ENCODE data around the gene ZNF804B. TPM values are rescaled to one million over a fixed set of nuclear protein-coding genes. Genes with fewer than 3 reads are reported as not detected.

ZNF804B gene
- total RNA-seq, 1 donor from 2014 or later, result not detected

DNA sequence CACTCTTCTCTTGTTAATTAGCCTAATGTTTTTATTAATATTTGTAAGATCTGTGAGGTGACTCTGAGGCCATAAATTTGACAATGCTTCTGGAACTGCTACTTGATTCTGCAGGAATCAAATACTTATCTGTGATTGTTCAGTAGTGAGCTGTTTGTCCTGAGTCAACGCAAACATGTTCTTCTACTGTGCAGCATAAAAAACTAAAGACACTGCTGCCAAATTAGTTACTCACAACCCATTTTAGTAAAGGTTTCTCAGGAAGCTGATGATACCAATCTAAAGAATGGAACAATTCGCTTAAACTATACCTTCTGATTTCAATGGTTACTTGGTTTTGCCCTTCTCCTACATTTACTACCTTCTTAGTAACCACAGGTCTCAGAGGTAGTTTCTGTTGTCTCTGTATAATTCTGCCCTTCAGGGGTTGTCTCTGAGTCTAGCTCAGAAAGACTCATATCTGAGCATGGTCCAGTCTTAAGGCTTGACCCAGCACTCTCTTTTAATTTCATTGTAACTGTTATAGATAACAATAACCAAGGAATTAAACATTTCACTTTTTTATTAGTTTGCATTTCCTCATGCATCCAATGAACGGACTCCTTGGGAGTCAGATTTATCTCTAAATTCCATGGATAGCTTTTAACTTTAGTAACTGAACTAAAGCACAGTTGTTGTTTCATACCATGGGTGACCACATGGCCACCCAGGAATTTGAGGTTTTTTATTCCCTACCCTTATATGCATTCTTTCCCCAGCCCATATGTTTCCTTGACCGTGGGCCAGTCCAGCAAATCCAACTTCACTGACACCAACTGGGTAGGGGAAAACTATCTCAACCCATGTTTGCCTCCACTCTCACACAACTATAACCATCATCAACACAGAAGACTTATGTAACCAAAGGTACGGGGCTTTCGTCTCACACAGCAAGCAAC, 345.5 kb downstream of the ZNF804B start:
- Histone ChIP-seq H3K27ac (no peak overlapping the region), H3K79me2 (ENCODE audit: low read depth) (no peaks in the 10 kb centered on the region), H3K36me3 (no peaks in the 10 kb centered on the region), H4K20me1 (ENCODE audit: low read depth) (no peaks in the 10 kb centered on the region), H3K9ac (no peak overlapping the region), H3K4me1 (peaks cover 6% of the 10 kb centered on the region), H3K27me3 (no peaks in the 10 kb centered on the region), H3K9me3 (ENCODE audit: low read depth) (no peaks in the 10 kb centered on the region), H2AFZ (replicated peaks) (no peak overlapping the region), H3K4me2 (no peak overlapping the region), H3K4me3 (no peak overlapping the region), H3F3A (ENCODE audit: low read depth) (no peaks in the 10 kb centered on the region)
- Mint-ChIP-seq H3K4me3 (no peak overlapping the region), H3K4me1 (no peaks in the 10 kb centered on the region), H3K9me3 (peaks cover 4% of the 10 kb centered on the region), H3K27ac (no peak overlapping the region), H3K27me3 (ENCODE audit: insufficient read depth, low read depth) (no peaks in the 10 kb centered on the region), H3K36me3 (no peaks in the 10 kb centered on the region)
- DNase-seq (ENCODE audit: low spot score), result no peak
- no peak for TF ChIP-seq EZH2 (IDR thresholded peaks at IDR 0.05)

- H3K27me3 Mint-ChIP-seq (ENCODE audit: insufficient read depth, low read depth), result no peaks in the 10 kb centered on the region
- no peaks in the 10 kb centered on the region for H4K20me1 ChIP-seq (ENCODE audit: low read depth)
- H3K79me2 ChIP-seq (ENCODE audit: low read depth), result no peaks in the 10 kb centered on the region
- no peaks in the 10 kb centered on the region for H3K4me1 ChIP-seq
- H3K27ac ChIP-seq, result no peak overlapping the region
- no peak overlapping the region for H3K4me3 ChIP-seq
- DNase-seq (ENCODE audit: low spot score), result no peak
- TF ChIP-seq EZH2phosphoT487 (IDR thresholded peaks at IDR 0.05), result no peak
- TF ChIP-seq, protein P1, sequence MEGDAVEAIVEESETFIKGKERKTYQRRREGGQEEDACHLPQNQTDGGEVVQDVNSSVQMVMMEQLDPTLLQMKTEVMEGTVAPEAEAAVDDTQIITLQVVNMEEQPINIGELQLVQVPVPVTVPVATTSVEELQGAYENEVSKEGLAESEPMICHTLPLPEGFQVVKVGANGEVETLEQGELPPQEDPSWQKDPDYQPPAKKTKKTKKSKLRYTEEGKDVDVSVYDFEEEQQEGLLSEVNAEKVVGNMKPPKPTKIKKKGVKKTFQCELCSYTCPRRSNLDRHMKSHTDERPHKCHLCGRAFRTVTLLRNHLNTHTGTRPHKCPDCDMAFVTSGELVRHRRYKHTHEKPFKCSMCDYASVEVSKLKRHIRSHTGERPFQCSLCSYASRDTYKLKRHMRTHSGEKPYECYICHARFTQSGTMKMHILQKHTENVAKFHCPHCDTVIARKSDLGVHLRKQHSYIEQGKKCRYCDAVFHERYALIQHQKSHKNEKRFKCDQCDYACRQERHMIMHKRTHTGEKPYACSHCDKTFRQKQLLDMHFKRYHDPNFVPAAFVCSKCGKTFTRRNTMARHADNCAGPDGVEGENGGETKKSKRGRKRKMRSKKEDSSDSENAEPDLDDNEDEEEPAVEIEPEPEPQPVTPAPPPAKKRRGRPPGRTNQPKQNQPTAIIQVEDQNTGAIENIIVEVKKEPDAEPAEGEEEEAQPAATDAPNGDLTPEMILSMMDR (IDR thresholded peaks at IDR 0.05), result no peak
- no peak for TF ChIP-seq EZH2 (IDR thresholded peaks at IDR 0.05)
- no peak overlapping the region for H3K27ac Mint-ChIP-seq
- no peaks in the 10 kb centered on the region for H3K36me3 Mint-ChIP-seq
- no peaks in the 10 kb centered on the region for H3K4me1 Mint-ChIP-seq
- no peak overlapping the region for H3K9ac ChIP-seq
- no peaks in the 10 kb centered on the region for H3K36me3 ChIP-seq
- no peak overlapping the region for H3K4me2 ChIP-seq
- H3K9me3 Mint-ChIP-seq, result peaks cover 3% of the 10 kb centered on the region
- H3F3A ChIP-seq (ENCODE audit: low read depth), result no peaks in the 10 kb centered on the region
- no peak overlapping the region for H2AFZ ChIP-seq (replicated peaks)
- no peak overlapping the region for H3K4me3 Mint-ChIP-seq
- no peaks in the 10 kb centered on the region for H3K27me3 ChIP-seq
- no peaks in the 10 kb centered on the region for H3K9me3 ChIP-seq (ENCODE audit: low read depth)
These were observed 364.4 kb downstream of the ZNF804B start for GRCh38 chr7:89123871-89124270.

DNA sequence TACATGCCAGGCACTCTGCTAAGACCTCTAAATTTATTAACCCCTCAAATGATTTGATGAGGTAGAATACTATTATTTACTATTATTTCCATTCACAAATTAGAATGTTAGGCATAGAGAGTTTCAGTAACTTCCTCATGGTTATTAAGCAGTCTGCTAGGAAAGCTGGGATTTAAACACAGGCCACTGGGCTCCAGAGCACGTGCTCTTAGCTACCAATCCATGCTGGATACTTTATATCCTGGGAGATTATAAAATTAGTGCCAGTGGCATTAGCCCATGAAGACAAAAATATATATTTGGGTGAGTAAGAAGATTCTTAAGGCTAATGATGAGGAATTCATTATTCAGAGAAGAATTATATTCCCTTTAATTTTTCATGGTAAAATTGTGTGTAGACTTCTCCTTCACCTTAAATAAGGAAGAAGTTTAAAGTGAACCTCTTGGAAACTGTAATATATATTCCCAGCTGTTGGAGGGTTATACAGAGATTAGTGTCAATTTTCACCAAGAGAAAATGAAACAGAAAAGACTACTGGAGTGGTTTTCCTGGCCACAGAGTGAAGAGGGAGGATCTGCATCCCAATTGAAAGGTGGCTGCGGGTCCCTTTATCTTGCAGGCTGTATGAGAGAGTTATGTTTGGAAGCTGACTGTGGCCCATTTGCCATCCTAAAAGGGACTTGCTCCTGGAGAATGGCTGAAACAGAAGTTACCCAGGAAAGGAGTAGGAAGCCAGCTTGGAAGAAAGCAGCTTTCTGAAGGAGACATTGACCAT, 370.3 kb downstream of the ZNF804B start:
- Mint-ChIP-seq H3K36me3 (no peaks in the 10 kb centered on the region), H3K9me3 (no peaks in the 10 kb centered on the region), H3K27me3 (ENCODE audit: insufficient read depth, low read depth) (no peaks in the 10 kb centered on the region), H3K4me1 (peaks cover 4% of the 10 kb centered on the region), H3K4me3 (no peak overlapping the region), H3K27ac (no peak overlapping the region)
- Histone ChIP-seq H3K4me3 (no peak overlapping the region), H3K27me3 (no peaks in the 10 kb centered on the region), H3K36me3 (no peaks in the 10 kb centered on the region), H3K27ac (no peak overlapping the region), H3K9ac (no peak overlapping the region), H2AFZ (replicated peaks) (no peak overlapping the region), H3K9me3 (ENCODE audit: low read depth) (no peaks in the 10 kb centered on the region), H3F3A (ENCODE audit: low read depth) (peaks cover 16% of the 10 kb centered on the region), H3K4me2 (no peak overlapping the region), H3K79me2 (ENCODE audit: low read depth) (no peaks in the 10 kb centered on the region), H4K20me1 (ENCODE audit: low read depth) (no peaks in the 10 kb centered on the region), H3K4me1 (peaks cover 15% of the 10 kb centered on the region)
- TF ChIP-seq EZH2 (IDR thresholded peaks at IDR 0.05) (no peak), EZH2phosphoT487 (IDR thresholded peaks at IDR 0.05) (no peak)
- TF ChIP-seq, protein P1 (IDR thresholded peaks at IDR 0.05), result no peak
- no peak for DNase-seq (ENCODE audit: low spot score)

Data from neural progenitor cell (in vitro differentiated cells).